ENCODE data around the gene UNC119B.

DNA sequence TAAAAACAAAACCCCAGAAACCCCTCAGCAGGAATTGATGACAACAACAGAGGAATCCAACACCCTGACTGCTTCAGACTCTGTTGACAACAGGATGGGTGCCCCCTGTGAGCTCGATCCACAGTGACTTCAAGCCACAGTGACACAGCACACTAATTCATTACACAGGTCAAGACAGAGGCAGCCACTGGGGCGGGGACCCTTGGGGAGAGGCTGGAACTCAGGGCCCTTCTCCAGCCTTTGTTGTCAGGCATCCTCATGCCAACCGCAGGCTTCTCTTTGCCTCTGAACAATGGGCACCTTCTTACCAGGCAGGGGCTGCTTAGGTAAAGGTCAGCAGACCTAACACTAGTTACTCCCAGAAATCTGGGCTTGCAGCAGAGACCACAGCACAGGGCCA lies 53.0 kb downstream of the UNC119B start:
- TF ChIP-seq, protein P1, sequence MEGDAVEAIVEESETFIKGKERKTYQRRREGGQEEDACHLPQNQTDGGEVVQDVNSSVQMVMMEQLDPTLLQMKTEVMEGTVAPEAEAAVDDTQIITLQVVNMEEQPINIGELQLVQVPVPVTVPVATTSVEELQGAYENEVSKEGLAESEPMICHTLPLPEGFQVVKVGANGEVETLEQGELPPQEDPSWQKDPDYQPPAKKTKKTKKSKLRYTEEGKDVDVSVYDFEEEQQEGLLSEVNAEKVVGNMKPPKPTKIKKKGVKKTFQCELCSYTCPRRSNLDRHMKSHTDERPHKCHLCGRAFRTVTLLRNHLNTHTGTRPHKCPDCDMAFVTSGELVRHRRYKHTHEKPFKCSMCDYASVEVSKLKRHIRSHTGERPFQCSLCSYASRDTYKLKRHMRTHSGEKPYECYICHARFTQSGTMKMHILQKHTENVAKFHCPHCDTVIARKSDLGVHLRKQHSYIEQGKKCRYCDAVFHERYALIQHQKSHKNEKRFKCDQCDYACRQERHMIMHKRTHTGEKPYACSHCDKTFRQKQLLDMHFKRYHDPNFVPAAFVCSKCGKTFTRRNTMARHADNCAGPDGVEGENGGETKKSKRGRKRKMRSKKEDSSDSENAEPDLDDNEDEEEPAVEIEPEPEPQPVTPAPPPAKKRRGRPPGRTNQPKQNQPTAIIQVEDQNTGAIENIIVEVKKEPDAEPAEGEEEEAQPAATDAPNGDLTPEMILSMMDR (conservative IDR thresholded peaks at IDR 0.05; ENCODE audit: low read depth in 2 of 2): no peak
- no peak for TF ChIP-seq CREB1 (CRISPR knock-in tag; IDR thresholded peaks at IDR 0.05; ENCODE audit: low read depth)
- no peak for TF ChIP-seq EZH2phosphoT487 (IDR thresholded peaks at IDR 0.05; ENCODE audit: unreplicated experiment)
- no peak for TF ChIP-seq EZH2 (IDR thresholded peaks at IDR 0.05; ENCODE audit: low read depth, unreplicated experiment)
- no peak for TF ChIP-seq POLR2AphosphoS5 (IDR thresholded peaks at IDR 0.05; ENCODE audit: low read depth)
- no peak for TF ChIP-seq JUNB (IDR thresholded peaks at IDR 0.05; ENCODE audit: unreplicated experiment)
